KMS-11 (cell line): Measurements from ENCODE around the gene CKAP2L.

Experiments
- H2AFZ ChIP-seq: fragments of 200-600 bp; sonication (generic); 2 replicates; pipeline ENCODE4 v1.6.1; 2016; ENCODE audit warnings: antibody characterized with exemption, mixed run types, low read depth
- H3K27ac ChIP-seq: fragments of 200-600 bp; sonication (generic); 2 replicates; pipeline ENCODE4 v1.6.1; 2016; ENCODE audit warnings: mild to moderate bottlenecking, mixed run types
- H3K27me3 ChIP-seq: fragments of 200-600 bp; sonication (generic); 2 replicates; pipeline ENCODE4 v1.6.1; 2017; ENCODE audit warnings: mild to moderate bottlenecking, low read depth, mixed run types, moderate library complexity; ENCODE audit not compliant: insufficient read depth
- H3K36me3 ChIP-seq: fragments of 200-600 bp; sonication (generic); 2 replicates; pipeline ENCODE4 v1.6.1; 2017; ENCODE audit warnings: mild to moderate bottlenecking, mixed run types; ENCODE audit not compliant: insufficient read depth
- H3K4me1 ChIP-seq: fragments of 200-600 bp; sonication (generic); 2 replicates; pipeline ENCODE4 v1.6.1; 2016; ENCODE audit warnings: mild to moderate bottlenecking, low read depth, mixed run types; ENCODE audit not compliant: poor library complexity, severe bottlenecking
- H3K4me2 ChIP-seq: fragments of 200-600 bp; sonication (generic); 2 replicates; pipeline ENCODE4 v1.7.0; 2016; ENCODE audit warnings: mild to moderate bottlenecking, mixed run types
- H3K4me3 ChIP-seq: fragments of 200-600 bp; sonication (generic); IDR thresholded peaks from 2 replicates; pipeline ENCODE4 v1.6.1; 2017; ENCODE audit warnings: low read depth, low read length, mixed read lengths; ENCODE audit not compliant: insufficient read depth
- H3K79me2 ChIP-seq: fragments of 200-600 bp; sonication (generic); 2 replicates; pipeline ENCODE4 v1.6.1; 2016; ENCODE audit warnings: low read depth, mixed run types; ENCODE audit not compliant: insufficient read depth
- H3K9ac ChIP-seq: fragments of 200-600 bp; sonication (generic); 2 replicates; pipeline ENCODE4 v1.6.1; 2016; ENCODE audit warnings: mild to moderate bottlenecking, mixed run types
- H4K20me1 ChIP-seq: fragments of 200-600 bp; sonication (generic); 2 replicates; pipeline ENCODE4 v1.6.1; 2016; ENCODE audit warnings: mild to moderate bottlenecking, mixed run types; ENCODE audit not compliant: insufficient read depth
- CTCF ChIP-seq: fragments of 200-600 bp; sonication (generic); conservative IDR thresholded peaks from 2 replicates; pipeline ENCODE4 v1.6.1; 2017; ENCODE audit warnings: low read depth, mild to moderate bottlenecking, antibody characterized with exemption, low read length, moderate library complexity, mixed read lengths

CKAP2L gene

GRCh38 chr2:112730791-112731190 lies 33.6 kb downstream of the CKAP2L start:
- H3K36me3 ChIP-seq = no peaks in the 10 kb centered on the region
- H4K20me1 ChIP-seq = no peaks in the 10 kb centered on the region
- H2AFZ ChIP-seq = no peak overlapping the region
- no peaks in the 10 kb centered on the region for H3K4me1 ChIP-seq
- no peak for TF ChIP-seq CTCF
- no peaks in the 10 kb centered on the region for H3K27me3 ChIP-seq
- no peak overlapping the region for H3K9ac ChIP-seq
- no peak overlapping the region for H3K27ac ChIP-seq
- no peak overlapping the region for H3K4me3 ChIP-seq
- H3K79me2 ChIP-seq = no peaks in the 10 kb centered on the region
- H3K4me2 ChIP-seq = no peak overlapping the region

GRCh38 chr2:112730216-112730615 lies 34.2 kb downstream of the CKAP2L start:
- Histone ChIP-seq H3K79me2 (no peaks in the 10 kb centered on the region), H3K36me3 (no peaks in the 10 kb centered on the region), H2AFZ (no peak overlapping the region), H3K9ac (no peak overlapping the region), H4K20me1 (no peaks in the 10 kb centered on the region), H3K27ac (no peak overlapping the region), H3K27me3 (no peaks in the 10 kb centered on the region), H3K4me1 (no peaks in the 10 kb centered on the region), H3K4me3 (no peak overlapping the region), H3K4me2 (no peak overlapping the region)
- no peak for TF ChIP-seq CTCF

GRCh38 chr2:112728378-112729175 lies 35.8 kb downstream of the CKAP2L start:
- no peak for TF ChIP-seq CTCF
- no peaks in the 10 kb centered on the region for H3K27me3 ChIP-seq
- H3K4me3 ChIP-seq = no peak overlapping the region
- H2AFZ ChIP-seq = no peak overlapping the region
- no peaks in the 10 kb centered on the region for H3K79me2 ChIP-seq
- H3K4me2 ChIP-seq = no peak overlapping the region
- H3K9ac ChIP-seq = no peak overlapping the region
- H4K20me1 ChIP-seq = no peaks in the 10 kb centered on the region
- no peak overlapping the region for H3K27ac ChIP-seq
- H3K4me1 ChIP-seq = no peaks in the 10 kb centered on the region
- no peaks in the 10 kb centered on the region for H3K36me3 ChIP-seq

- Histone ChIP-seq H3K4me3 (no peak overlapping the region), H3K27me3 (no peaks in the 10 kb centered on the region), H3K4me2 (no peak overlapping the region), H4K20me1 (no peaks in the 10 kb centered on the region), H3K4me1 (no peaks in the 10 kb centered on the region), H3K9ac (no peak overlapping the region), H3K36me3 (no peaks in the 10 kb centered on the region), H3K79me2 (no peaks in the 10 kb centered on the region), H3K27ac (no peak overlapping the region), H2AFZ (no peak overlapping the region)
- no peak for TF ChIP-seq CTCF
These were observed 36.4 kb downstream of the CKAP2L start for GRCh38 chr2:112728029-112728362.
